HG03342 (cell line): ENCODE results near the gene MLKL.
"Not testable (repeated sequence)": the region's sequence is repeated elsewhere in the genome, so short reads cannot be mapped to it uniquely, and the experiment has no call there.

Experiments used
- ATAC-seq: cut with Tn5 transposase; IDR thresholded peaks from one replicate; pipeline ENCODE4 v1.9.1; 2021; ENCODE audit warnings: mild to moderate bottlenecking, moderate library complexity; ENCODE audit not compliant: unreplicated experiment

MLKL gene

DNA sequence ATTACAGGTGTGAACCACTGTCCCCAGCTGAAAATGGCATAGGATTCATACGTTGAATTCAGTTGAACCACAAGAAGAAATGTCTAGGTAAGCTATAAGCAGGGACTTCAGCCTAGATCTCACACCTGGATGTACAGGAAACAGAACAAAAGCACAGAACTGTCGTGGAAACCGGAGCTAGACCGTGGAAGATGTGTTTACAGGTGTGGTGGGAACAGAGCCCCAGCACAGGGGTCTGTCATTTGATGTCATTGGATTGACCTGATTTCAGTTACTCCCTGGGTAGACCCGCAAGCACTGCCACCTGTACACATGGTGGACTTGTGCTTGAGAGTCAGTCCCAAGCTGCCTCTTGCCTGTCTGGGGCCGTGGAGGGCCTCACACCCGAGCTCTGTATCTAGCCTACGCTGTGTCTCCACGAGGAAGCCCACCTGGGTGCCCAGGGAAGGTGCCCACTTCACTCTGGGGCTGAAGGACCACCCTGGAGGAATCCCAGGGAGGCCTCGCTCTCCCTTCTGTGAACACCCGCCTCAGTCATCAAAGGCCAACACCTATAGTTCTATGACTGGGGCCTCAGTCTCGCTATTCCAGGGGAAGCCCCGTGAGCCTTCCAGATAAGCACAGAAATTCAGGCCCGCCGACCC lies 32.2 kb upstream of the MLKL start:
- ATAC-seq, result no peak

DNA sequence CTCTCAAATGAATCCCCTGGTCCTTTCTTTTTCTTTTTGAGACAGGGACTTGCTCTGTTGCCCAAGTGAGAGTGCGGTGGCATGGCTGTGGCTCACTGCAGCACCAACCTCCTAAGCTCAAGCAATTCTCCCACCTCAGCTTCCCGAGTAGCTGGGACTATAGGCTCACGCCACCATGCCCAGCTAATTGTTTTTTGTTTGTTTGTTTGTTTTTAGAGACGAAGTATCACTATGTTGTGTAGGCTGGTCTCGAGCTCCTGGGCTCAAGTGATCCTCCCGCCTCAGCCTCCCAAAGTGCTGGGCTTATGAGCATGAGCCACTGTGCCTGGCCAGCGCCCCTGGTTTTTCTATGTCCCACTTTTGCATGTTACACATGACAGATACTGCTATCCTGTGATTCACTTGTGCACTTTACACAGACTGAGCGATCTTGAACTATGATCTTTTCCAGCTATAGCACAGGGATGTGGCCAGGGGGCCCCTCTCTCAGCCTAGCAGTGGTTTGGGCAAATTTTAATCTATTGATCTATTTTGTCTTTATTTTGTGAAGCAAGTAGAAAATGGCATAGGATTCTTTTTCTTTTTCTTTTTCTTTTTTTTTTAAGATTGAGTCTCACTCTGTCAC lies 31.3 kb upstream of the MLKL start:
- ATAC-seq, result no peak

DNA sequence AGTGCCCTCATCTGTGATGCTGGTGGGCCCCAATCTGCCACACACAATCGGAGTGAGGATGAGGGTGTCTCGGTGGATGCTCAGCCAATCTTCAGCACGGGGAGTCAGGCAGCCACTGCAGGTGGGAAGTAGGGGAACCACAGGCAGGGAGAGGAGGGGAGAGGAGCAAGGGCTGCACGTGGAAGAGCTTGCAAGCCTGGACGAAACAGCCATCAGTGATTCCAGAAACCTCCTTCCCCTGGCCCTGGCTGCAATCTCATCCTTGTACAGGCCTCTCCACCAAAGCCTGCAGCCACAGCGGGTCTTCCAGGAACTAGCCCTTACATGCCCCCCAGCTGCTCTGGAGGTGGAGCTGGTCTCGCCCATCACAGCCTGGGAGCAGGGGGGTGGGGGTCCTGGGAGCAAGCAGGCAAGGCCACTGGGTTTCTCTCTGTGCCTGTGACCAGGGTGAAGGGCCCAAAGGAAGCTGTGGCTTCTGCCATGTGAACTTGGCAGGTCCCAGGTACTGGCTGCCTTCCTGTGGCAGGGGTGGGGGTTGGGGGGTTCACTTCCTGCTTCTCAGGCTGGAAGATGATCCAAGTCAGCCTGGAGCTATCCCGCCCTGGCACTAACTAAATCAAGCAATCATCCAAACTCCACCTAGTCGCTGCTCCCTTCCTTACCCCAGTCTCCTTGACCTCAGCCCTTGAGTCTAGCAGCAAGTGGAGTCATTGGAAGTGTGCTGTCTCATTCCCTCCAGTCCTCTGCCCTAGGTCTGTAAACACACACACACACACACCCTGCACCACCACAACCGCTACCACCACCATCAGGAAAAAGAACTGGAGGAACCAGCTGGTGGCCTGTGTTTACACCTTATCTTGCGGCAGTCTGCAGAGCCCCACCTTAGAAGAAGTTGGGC lies 29.4 kb upstream of the MLKL start:
- ATAC-seq, result no peak

DNA sequence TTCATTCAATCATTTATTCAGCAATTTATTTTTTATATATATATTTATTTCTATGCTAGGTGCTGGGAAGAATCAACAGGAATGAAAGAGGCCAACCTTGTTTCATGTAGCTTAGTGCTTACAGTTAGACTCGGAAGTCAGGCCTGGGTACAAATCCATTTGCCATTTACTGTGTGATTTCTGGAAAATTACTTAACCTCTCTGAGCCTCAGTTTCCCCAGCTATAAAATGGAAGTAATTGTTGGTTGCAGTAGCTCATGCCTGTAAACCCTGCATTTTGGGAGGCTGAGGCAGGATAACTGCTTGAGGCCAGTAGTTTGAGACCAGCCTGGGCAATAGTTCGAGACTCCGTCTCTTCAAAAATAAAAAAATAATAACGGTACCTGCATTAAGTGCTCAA lies 27.2 kb upstream of the MLKL start:
- ATAC-seq, result no peak

DNA sequence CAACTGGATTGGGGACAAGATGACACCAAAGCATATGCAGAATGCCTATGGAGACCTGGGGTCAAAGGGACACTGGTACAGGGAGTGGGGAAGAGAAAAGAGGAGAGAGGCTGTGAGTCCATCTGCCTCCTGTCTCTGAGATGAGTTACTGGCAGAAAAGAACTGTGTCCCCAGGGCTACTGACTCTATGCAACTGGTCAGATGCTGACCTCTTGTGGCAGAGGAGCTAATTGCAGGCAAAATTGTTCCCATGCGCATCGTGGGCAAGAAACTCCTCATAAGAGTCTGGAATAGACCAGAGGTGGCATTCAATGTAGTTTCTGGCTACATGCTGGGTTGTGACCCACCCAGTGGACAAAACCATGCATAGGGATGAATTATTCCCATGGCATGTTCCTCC lies 26.1 kb upstream of the MLKL start:
- no peak for ATAC-seq

DNA sequence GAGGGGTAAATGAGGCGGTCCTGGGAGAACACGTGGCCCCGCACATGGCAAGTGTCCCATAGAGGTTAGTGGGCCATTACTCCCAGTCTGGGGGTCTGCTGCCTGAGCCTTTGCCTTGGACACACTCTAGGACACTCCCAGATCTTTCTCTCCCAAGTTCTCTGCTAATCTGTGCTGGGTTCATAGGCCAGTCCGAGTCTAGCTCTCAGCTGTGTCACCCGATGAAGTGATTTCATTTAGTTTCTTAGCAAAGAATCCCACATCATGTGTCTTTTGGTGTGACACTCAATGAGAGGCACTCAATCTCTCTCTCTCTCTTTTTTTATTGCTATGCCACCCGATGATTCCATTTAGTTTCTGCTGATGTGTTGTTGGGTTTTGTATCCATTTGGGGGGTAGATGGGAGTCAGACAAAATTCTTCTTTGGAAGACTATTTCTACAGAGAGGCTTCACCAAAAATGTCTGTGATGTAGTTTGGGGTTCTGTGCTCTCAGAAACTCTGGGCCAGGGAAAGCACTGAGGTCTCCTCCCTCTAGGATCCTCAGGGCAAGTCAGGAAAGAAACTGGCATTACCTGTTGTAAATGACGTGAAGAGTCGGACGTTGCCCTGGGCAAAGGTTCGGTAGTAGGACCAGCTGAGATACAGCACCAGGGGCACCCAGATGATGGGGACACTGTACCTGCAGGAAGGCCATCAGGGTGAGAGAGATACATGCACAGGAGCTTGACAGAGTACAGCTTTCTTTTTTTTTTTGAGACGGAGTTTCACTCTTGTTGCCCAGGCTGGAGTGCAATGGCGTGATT lies 25.2 kb upstream of the MLKL start:
- ATAC-seq, result no peak

DNA sequence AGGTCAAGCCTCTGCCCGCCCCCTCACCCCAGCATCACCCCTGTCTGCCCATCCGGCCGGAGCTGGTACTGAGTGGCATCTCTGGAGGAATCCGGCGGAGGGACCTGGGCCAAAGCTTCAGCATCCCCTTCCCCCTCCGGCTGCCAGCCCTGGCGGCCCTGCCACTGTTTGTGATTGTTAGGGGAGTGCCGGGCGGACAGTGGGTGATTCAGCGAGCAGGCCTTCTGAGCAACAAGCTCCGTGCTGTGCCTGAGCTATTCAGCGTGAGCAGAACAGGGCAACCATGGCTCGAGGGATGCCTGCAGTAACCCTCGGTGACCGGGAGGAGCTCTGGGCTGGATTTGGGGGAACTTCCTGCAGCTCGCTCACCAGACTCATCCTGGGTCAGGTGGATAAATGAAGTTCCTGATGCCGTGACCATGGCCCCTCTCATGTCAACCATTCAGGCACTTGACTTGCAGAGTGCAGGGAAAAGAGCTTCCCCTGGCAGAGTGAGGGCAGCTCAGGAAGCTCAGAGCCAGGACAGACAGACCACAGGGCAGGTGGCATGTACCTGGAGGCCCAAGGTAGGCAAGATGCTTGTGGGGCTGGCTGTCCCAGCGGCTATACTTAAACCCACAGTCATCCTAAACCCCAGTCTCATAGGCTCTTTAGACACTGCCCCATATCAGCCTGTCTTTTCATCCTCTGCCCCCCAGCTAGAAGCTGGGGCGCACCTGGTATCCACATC lies 24.3 kb upstream of the MLKL start:
- ATAC-seq, result no peak

DNA sequence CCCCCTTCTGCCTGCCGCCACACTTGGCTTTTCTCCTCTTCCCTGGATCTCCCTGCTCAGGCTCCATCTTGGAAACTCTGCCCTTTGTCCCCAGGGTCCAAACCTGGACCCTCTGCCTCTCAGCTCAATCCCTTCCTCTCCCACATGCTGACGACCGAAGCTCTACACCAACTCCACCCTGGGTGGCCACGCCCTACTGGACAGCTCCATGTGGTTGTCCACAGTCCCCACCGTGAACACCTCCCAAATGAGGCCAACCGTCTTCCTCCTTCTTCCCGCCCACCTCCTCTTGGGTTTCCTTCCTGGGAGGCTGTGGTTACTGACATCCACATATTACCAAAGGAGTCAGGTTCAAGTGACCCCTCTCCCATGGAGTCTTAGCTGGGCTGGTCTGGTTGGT lies 22.6 kb upstream of the MLKL start:
- no peak for ATAC-seq

DNA sequence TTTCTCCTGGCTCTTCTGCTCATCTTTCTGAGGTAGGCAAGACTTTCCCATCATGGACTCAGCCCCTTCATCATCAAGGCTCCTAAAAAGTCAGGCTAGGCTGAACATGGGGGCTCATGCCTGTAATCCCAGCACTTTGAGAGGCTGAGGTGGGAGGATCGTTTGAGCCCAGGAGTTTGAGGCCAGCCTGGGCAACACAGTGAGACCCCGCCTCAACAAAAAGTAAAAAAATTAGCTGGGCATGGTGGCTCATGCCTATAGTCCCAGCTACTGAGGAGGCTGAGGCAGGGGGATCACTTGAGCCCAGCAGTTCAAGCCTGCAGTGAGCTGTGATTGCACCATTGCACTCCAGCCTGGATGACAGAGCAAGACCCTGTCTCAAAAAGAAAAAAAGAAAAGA lies 21.5 kb upstream of the MLKL start:
- ATAC-seq, result not testable (repeated sequence)

DNA sequence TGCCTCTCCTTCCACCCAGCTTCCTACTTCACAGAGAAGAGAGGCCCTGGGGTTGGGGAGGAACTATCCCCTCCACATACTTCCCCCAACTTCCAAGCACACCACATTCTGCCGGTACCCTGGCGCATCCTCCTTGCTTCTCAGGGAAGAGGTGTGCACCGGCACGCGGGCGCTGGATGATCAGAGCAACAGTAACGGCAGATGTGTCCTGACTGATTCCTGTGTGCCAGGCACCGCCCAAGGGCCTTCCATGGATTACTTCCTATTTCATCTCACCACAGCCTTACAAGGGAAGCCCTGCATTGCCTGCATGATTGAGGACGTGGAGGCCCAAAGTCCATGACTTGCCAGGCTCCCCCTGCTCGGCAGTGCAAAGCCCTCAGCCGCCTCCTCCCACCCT lies 21.1 kb upstream of the MLKL start:
- no peak for ATAC-seq

DNA sequence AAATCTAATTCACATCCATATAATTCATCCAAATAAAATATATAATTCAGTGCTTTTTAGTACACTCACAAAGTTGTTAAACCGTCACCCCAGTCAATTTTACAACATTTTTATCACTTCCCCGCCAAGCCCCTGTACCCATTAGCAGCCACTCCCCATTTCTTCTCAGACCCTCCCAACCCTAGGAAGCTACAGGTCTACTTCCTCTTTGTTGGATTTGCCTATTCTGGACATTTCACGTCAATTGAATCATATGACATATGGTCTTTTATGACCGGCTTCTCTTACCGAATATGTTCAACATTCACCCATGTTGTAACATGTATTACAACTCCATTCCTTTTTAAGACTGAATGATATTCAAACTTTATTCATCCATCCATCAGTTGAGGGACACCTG lies 19.9 kb upstream of the MLKL start:
- no peak for ATAC-seq

DNA sequence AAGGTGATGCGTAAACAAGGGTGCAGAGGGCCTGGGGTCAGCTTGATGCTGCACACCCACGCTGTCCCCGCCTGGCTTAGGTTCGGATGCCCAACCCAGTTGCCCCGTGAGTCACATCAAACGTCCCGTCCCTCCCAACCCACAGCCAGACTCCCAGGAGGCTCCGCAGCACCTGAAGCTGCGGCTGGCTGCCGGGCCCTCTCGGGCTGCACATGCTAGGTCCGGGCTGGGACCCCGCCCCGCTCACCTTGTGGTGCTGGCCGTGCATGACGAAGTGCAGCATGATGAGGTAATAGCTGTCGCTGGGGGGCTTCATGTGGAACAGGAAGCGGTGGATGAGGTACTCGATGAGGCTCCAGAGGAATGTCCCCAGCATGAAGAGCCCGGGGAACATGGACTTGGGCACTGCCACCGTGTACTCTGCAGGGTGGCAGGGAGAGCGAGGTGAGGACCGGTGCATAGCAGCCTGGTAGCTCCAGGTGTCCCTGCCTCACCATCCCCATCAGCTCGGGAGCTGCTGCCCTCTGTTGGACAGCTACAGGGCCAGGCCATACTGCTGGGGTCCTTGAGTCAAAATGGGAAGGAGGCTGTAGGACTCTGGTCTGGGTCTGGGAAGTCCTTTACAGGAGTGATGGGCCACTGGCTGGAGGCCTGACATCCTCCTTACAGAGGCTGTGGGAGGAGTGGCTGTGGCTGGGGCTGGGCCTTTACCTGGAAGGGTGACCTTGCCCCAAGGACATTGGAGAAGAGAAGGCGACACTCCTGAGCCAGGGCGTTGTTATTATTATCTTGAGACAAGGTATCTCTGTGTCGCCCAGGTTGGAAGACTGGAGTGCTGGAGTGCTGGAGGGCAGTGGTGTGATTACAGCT lies 18.3 kb upstream of the MLKL start:
- ATAC-seq, result no peak

DNA sequence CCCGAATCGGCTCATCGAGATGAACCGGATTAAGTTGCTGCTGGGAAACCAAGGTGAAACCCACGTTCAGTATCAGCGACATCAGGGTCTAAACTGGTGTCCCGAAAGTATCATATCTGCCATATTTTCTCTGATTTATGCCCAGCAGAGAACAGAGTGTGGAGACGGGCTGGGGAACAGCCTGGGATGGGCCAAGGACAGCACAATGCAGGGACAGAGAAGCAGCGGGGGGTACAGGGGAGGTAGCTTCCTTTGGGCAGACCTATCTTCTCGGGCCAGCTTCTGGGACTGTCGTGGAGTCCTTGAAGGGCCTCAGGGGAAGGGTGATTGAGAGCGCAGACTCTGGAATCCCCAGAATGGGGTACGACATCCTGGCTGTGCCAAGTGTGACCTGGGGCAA lies 17.5 kb upstream of the MLKL start:
- no peak for ATAC-seq

DNA sequence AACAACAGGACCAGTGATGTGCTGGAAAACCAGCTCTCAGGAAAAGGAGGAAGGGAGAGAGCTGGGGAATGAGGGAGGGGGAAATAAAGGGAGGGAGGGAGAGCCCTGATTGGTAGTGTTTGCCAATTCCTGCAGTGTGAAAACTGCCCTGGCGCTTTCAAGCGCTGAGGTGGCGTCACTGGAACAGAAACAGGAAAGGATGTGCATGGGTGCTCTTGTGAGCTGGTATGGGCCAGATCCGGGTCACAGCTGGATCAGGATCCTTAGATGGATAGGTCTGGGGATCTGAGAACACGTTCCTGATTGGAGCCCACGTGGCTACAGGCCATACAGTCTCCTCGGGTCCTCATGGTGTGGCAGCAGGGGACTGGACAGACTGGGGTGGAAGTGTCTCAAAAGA lies 16.7 kb upstream of the MLKL start:
- ATAC-seq, result no peak

DNA sequence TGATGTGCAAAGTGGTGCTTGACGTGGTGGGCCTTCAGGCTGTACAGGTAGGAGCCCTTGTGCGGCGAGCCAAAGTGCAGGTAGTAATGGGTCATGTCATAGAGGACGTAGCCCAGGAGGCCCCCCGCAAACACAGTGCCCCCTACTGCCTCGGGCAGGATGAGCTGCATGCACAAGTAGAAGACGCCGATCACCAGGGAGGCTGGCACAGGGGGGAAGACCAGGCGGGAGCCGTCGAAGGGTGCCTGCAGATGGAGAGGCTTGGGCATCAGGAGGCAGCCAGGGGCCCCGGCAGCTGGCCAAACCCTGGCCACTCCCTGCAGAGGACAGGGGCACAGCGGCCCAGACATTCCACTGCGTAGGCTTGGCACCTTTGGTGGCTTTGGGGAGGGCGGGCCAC lies 15.7 kb upstream of the MLKL start:
- no peak for ATAC-seq

DNA sequence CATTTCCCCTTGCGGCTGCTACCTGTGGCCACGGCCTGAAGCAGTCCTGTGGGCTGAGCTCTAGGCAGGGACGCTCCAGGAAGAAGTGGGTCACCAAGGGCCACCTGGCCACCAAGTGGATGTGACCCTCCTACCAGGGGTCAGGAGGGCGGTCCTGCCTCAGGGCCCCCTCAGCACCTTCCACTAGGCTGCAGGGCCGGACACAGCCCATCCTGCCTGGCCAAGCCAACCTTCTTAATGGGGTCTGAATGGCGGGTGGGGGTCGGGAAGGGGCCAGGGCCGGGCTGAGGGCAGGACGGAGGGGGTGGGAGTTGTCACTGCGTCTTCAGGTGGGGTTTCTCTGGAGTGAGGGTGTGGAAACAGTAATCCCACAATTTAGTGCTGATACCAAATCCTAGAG lies 13.2 kb upstream of the MLKL start:
- no peak for ATAC-seq

DNA sequence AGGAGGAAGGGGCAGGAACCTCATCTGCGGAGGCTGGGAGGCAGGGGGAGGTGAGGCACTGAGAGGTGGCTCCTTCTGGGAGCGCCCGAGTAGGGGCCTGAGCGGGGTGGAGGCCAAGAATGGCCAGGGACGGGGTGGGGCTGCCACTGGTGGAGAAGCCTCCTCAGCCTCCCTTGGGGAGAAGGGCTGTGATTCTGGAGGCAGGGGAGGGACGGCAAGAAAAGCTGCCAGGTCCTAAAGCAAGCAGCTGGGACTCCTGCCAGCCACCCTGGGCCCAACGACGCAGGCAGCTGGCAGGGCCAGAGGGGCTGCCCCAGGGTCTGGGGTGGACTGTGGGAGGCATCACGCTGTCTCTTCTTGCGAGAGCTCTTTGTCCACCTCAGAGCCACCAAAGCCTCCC lies 12.7 kb upstream of the MLKL start:
- ATAC-seq, result no peak

DNA sequence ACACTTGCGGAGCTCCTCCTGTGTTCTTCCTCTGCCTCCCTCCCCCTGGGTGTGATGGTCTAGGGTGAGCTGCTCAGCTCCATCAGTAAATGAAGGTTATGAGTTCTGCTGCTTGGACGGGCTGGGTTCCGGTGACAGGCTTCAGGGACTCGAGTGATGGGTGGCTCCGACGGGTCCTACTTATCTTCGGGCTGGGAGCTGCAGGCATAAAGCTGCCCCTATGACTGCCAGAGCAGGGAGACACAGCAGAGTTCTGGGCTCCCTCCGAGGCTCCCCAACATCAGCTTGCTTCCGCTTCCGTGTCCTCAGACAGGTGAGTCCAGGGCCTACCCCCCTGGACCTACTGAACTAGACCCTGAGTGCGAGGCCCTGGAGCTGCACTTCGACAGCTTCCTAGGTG lies 11.3 kb upstream of the MLKL start:
- no peak for ATAC-seq

DNA sequence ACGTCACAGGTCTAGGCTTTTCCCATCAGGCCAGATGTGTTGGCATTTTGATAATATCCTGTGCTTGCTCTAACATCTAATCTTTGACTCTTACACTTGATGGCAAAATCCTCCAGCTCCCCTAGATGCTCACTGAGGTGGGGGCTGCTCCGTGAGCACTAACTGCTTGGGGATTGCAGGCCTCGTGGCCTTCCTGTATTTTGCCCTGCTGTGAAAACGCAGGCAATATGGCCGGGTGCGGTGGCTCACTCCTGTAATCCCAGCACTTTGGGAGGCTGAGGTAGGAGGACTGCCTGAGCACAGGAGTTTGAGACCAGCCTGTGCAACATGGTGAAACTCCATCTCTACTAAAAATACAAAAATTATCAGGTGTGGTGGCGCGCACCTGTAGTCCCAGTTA lies 9.7 kb upstream of the MLKL start:
- ATAC-seq, result no peak

DNA sequence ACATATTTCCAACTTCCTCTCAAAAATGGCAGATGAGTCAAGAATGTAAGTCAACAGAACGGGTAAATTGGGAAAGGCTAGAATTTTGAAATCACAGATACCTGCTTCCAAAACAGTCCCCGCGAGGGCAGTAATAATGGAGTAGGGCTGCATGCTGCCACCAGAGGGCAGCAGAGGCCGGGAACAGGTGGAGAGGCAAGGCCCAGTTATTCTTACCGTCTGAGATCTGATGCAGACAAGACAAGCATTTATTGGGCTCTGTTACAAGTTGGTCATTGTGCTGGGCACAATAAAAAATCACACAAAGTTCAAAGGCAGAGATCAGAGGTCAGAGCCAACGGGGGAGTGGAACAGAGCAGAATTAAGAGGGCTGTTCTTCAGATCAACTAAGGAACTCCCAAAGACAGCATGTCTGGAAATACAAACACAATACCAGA lies 8.8 kb upstream of the MLKL start:
- ATAC-seq, result peak; percentile 88
